ENCODE data around the gene ELMO1.

The ELMO1 gene

GRCh38 chr7:36814311-36814710, 634.4 kb downstream of the ELMO1 start:
- no peak overlapping the region for H3K4me3 ChIP-seq (ENCODE audit: low read depth, low read length)
- CTCF ChIA-PET: no interaction called here
- no peak for DNase-seq (ENCODE audit: low read depth, low spot score)
- POLR2A ChIA-PET: no interaction called here
- TF ChIP-seq, protein P1, sequence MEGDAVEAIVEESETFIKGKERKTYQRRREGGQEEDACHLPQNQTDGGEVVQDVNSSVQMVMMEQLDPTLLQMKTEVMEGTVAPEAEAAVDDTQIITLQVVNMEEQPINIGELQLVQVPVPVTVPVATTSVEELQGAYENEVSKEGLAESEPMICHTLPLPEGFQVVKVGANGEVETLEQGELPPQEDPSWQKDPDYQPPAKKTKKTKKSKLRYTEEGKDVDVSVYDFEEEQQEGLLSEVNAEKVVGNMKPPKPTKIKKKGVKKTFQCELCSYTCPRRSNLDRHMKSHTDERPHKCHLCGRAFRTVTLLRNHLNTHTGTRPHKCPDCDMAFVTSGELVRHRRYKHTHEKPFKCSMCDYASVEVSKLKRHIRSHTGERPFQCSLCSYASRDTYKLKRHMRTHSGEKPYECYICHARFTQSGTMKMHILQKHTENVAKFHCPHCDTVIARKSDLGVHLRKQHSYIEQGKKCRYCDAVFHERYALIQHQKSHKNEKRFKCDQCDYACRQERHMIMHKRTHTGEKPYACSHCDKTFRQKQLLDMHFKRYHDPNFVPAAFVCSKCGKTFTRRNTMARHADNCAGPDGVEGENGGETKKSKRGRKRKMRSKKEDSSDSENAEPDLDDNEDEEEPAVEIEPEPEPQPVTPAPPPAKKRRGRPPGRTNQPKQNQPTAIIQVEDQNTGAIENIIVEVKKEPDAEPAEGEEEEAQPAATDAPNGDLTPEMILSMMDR (IDR thresholded peaks at IDR 0.05; ENCODE audit: insufficient read depth, low read length, missing control alignments): no peak

DNA sequence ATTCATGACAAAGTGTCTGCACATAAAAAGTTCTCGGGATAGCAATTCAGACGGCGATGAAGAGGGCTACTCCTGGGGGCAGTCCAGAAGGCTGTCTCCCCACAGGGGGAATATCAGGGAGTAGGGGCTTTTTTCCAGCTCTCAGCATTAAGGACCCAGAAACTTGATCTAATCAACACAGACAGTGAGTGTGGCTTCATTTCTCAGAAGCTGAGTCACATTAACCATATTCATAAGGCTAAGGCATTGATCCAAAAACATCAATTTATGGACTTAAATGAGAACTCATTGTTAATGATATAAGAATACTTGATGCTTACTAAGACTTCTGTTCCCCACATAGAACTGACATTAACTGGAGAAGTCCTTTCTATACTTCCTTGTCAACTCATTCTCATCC, 636.9 kb downstream of the ELMO1 start:
- TF ChIP-seq, protein P1 (IDR thresholded peaks at IDR 0.05; ENCODE audit: insufficient read depth, low read length, missing control alignments): no peak
- DNase-seq (ENCODE audit: low read depth, low spot score): no peak
- no peak overlapping the region for H3K4me3 ChIP-seq (ENCODE audit: low read depth, low read length)
- POLR2A ChIA-PET: no interaction called here
- CTCF ChIA-PET: no interaction called here

DNA sequence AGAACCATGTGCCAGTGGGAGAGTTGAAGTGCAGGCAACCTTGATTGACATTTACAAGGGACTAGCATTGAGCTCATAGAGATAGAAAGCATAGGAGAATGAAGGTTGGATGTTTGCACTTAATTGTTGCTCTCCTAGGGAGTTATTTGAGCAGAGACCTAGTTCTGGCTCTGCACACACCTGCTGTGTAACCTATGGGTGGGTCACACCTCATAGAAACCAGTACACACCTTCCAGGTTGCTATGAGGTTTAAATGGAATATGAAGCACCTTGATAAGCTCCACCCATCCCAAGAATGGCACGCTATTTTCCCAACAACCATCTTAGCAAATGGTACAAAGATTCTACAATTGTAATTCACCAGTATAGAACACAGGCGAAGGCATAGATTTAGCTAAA, 638.2 kb downstream of the ELMO1 start:
- DNase-seq (ENCODE audit: low read depth, low spot score): no peak
- POLR2A ChIA-PET: no interaction called here
- CTCF ChIA-PET: no interaction called here

GRCh38 chr7:36810032-36810431, 638.6 kb downstream of the ELMO1 start:
- DNase-seq (ENCODE audit: low read depth, low spot score): no peak
- ChIA-PET CTCF (no interaction called here), POLR2A (no interaction called here)
- H3K4me3 ChIP-seq (ENCODE audit: low read depth, low read length): no peak overlapping the region
- TF ChIP-seq, protein P1 (IDR thresholded peaks at IDR 0.05; ENCODE audit: insufficient read depth, low read length, missing control alignments): no peak

More for the DNA sequence above, 638.2 kb downstream of the ELMO1 start:
- TF ChIP-seq, protein P1 (IDR thresholded peaks at IDR 0.05; ENCODE audit: insufficient read depth, low read length, missing control alignments): no peak
- H3K4me3 ChIP-seq (ENCODE audit: low read depth, low read length): no peak overlapping the region

- DNase-seq (ENCODE audit: low read depth, low spot score): no peak
- ChIA-PET POLR2A (no interaction called here), CTCF (no interaction called here)
- no peak overlapping the region for H3K4me3 ChIP-seq (ENCODE audit: low read depth, low read length)
- TF ChIP-seq, protein P1 (IDR thresholded peaks at IDR 0.05; ENCODE audit: insufficient read depth, low read length, missing control alignments): no peak
Observed at GRCh38 chr7:36809510-36809909, 639.2 kb downstream of the ELMO1 start.

DNA sequence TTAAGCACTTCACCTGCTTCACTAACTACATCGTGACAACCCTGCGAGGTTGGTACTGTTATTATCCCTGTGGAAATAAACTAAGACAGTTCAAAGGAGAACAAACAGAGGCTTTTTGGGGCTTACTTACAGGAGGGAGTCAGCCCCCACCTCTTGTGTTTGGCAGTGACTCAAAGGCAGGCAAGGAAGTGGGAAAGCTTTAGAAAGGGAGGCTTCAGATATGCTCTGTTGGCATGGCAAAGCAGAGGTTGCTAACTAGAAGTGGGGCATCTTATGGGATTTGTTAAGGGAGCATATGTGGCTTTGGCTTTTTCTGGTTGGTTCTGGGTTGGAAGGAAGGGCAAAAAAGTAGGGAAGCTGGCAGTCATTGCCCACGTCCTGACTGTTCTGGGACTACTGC, 639.6 kb downstream of the ELMO1 start:
- TF ChIP-seq, protein P1 (IDR thresholded peaks at IDR 0.05; ENCODE audit: insufficient read depth, low read length, missing control alignments): no peak
- no peak for DNase-seq (ENCODE audit: low read depth, low spot score)
- ChIA-PET POLR2A (no interaction called here), CTCF (no interaction called here)
- H3K4me3 ChIP-seq (ENCODE audit: low read depth, low read length): no peak overlapping the region
